NCI-H1694 (cell line): ENCODE results near the gene GZF1.

Source experiments
- DNase-seq: peaks from one replicate; lab custom pipeline; 2025; lab: John Stamatoyannopoulos, UW

GZF1 gene

DNA sequence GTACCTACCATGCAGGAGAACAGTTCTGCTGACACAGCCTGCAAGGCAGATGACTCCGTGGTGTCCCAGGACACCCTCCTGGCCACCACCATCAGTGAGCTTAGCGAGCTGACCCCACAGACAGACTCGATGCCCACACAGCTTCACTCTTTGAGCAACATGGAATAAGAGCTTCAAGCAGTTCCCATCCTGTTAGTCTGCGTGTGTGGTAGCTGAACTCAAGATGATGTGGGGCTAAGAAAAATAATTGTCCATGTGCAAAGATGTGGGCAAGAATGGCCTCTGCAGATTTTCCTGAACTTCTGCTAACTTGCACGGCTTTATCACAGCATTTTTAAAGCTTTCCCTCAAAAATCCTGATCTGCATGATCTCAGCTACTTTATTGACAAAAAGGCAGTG is 8.3 kb downstream of the GZF1 start:
- DNase-seq: no peak

DNA sequence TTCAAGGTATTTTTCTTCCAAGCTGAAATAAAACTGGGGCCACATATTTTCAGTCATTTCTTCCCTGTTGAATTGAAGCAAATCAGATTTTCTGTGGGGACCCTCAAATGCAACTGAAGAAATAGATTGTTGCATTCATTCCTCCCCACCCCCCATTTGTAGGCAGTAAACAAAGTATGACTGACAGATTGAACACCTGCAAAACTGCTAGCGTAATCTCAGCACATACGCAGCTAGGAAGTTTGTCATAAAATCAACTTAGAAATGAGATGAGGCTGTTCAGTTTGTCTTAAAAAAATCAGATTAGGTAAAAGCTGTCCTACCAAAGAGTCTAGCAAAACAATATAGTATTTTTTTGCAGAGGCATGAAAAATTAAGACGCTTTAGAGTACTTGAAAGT is 8.9 kb downstream of the GZF1 start:
- no peak for DNase-seq

GRCh38 chr20:23371496-23371895 is 9.5 kb downstream of the GZF1 start:
- DNase-seq: no peak

- no peak for DNase-seq
These were observed 12.5 kb downstream of the GZF1 start for GRCh38 chr20:23374441-23374840.

GRCh38 chr20:23375827-23376226 is 13.8 kb downstream of the GZF1 start:
- no peak for DNase-seq

- DNase-seq: no peak
These were observed 17.8 kb downstream of the GZF1 start for GRCh38 chr20:23379772-23380171.

- DNase-seq: no peak
These were observed 19.9 kb downstream of the GZF1 start for GRCh38 chr20:23381876-23382275.

GRCh38 chr20:23386304-23387117 is 24.5 kb downstream of the GZF1 start:
- no peak for DNase-seq

- DNase-seq: no peak
These were observed 25.1 kb downstream of the GZF1 start for GRCh38 chr20:23387118-23387443.

GRCh38 chr20:23390091-23390774 is 28.3 kb downstream of the GZF1 start:
- no peak for DNase-seq

GRCh38 chr20:23391707-23392310 is 29.8 kb downstream of the GZF1 start:
- no peak for DNase-seq

GRCh38 chr20:23393996-23394775 is 32.2 kb downstream of the GZF1 start:
- no peak for DNase-seq

DNA sequence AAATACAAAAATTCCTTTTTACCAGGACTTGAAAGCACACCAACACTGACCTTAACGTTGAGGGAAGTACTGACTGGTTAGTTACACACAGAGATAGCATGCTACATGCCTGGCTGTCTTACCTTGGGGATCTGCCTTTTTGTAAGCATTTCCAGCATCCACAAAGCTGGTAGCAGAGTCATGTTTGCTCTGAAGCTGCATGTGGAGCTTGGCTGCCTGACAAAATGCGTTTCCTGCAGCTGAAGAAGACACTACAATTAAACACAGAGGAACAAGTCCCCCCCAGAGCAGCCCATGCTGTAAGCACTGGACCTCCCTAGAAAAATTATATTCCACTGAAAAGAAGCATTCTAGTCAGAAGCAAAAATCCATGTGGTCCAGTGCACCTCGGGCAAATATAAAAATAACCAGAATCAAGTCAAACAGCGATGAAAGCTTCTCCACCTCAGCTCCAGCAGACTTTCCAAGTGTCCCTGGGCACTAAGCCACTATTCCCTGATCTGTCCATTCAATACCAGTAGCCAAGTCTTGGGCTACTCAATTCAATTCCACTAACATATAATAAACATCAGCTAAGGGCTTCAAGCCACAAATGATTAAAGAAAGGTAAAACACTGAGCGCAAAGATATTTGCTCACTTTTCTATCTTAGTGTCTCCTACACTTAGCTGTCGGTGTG is 35.1 kb downstream of the GZF1 start:
- DNase-seq: no peak

DNA sequence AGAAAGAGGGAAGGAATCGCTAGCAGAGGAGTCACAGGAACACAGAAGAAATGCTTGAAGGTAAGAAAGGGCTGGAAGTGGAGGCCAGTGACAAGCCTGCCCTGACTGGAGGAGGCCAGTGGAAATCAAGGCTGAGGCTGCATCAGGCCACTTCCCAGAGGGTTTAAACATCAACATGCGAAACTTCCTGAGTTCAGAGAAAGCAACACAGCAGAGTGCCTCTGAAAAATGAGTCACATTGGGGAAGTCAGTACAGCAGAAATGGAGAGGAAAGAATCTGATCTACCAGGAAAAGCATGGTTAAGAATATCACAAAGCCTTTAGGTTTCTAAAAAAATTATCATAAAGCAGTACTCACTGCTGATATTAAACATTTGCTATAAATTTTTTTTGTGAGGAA is 36.0 kb downstream of the GZF1 start:
- DNase-seq: no peak

- no peak for DNase-seq
These were observed 37.7 kb downstream of the GZF1 start for GRCh38 chr20:23399568-23400241.

DNA sequence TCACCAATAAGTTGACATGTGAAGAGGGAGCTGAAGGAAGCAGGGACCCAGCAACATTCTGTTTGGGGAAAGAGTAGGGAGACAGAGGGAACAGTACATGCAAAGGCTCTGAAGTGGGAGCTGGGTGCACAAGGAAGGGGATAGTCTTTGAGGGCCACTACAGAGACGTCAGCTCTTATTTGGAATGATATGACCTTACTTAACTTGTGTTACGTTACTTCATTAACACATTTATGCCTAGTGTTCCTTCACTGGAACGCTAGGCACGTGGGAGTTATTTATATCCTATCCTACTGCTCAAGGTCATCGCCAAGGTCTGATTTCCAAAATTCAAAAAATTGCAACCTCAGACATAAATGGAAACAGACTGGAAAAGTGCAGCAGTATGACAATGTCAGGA is 39.1 kb downstream of the GZF1 start:
- no peak for DNase-seq

DNA sequence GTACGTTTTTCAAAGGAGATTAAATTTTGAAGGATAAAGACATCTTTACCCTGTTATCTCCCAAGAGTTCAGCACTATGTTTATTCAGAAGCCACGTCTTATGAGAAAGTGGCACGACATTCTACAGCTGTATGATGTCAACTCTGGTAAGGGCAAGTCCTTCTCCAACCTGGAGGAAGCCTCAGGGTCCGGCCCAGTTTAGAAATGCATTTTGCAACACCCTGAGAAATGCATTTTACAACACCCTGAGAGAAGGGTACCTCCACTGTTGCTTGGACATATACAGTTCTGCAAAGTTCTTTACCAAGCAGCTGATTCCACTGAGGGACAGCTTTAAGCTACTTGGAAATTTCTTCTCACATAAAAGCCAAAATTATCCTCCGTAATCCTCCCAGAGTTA is 41.8 kb downstream of the GZF1 start:
- no peak for DNase-seq

GRCh38 chr20:23404196-23404595 is 42.2 kb downstream of the GZF1 start:
- DNase-seq: no peak

GRCh38 chr20:23406880-23407279 is 44.9 kb downstream of the GZF1 start:
- no peak for DNase-seq

- no peak for DNase-seq
These were observed 45.9 kb downstream of the GZF1 start for GRCh38 chr20:23407781-23408464.

GRCh38 chr20:23408957-23409356 is 47.0 kb downstream of the GZF1 start:
- DNase-seq: no peak
